Occipital lobe (tissue), 3 donors: Measurements from ENCODE around the gene DOHH. TPM values are rescaled to one million over a fixed set of nuclear protein-coding genes. Genes with fewer than 3 reads are reported as not detected.

ENCODE experiments used
- DNase-seq: peaks from one replicate; lab custom pipeline; 2025; lab: John Stamatoyannopoulos, UW
- small RNA-seq: library from RNA; depleted of rRNA; stranded (forward); fragments of <200 nt; gene quantifications from one replicate; pipeline ENCODE3, GENCODE V24; 2014
- total RNA-seq: library from RNA; depleted of rRNA; stranded (reverse); fragments of >200 nt; gene quantifications from one replicate; pipeline ENCODE4 v1.2.3, GENCODE V29; 2014

Gene DOHH
- total RNA-seq, 1 donor from 2014 or later: 10.6 TPM

GRCh38 chr19:3441986-3442329 is 58.5 kb downstream of the DOHH start:
- DNase-seq: no peak

GRCh38 chr19:3441089-3441985 is 59.1 kb downstream of the DOHH start:
- no peak for DNase-seq

Small RNA genes within 50 kb of the gene (small RNA-seq; reads per million reads assigned to genes)
- gene RF00212: not detected

Other genes with a start within 250 kb of the DOHH start
- gene NFIC, start 134.1 kb downstream of the DOHH start, total RNA-seq: 6.6 TPM
- not detected for gene SMIM24, start 20.1 kb downstream of the DOHH start, total RNA-seq
- not detected for gene SMIM44, start 17.2 kb downstream of the DOHH start, total RNA-seq
- gene FZR1, start 5.6 kb upstream of the DOHH start, total RNA-seq: 42.0 TPM
- not detected for gene TEKTIP1, start 38.5 kb upstream of the DOHH start, total RNA-seq
- gene MFSD12, start 56.9 kb upstream of the DOHH start, total RNA-seq: 32.9 TPM
- 9.4 TPM for gene HMG20B, start 72.3 kb upstream of the DOHH start, total RNA-seq
- gene GIPC3, start 84.8 kb upstream of the DOHH start, total RNA-seq: not detected
- 0.78 TPM for gene TBXA2R, start 106.2 kb upstream of the DOHH start, total RNA-seq
- 19.8 TPM for gene CACTIN, start 126.1 kb upstream of the DOHH start, total RNA-seq
- gene PIP5K1C, start 199.8 kb upstream of the DOHH start, total RNA-seq: 19.8 TPM
- gene TJP3, start 207.7 kb upstream of the DOHH start, total RNA-seq: not detected